Kidney (tissue), 14 donors: Measurements from ENCODE around the gene MIB2. TPM values are rescaled to one million over a fixed set of nuclear protein-coding genes. Genes with fewer than 3 reads are reported as not detected.

Experiments used
- DNase-seq, 5 donors: peaks; one replicate each; pipeline ENCODE4 v3.0.0-alpha.2; 2013 to 2020
- FAIRE-seq: peaks from 2 replicates; lab custom pipeline; 2012; peaks lifted over from hg19 to GRCh38; lab: Jason Lieb, UNC
- H3K27ac ChIP-seq, 2 donors: one replicate each; pipeline ENCODE4 v1.7.0; 2013; ENCODE audit warnings: low read depth in 2 of 2, low read length in 2 of 2, inconsistent platforms in 1 of 2
- H3K27me3 ChIP-seq: one replicate; pipeline ENCODE4 v1.7.1; 2013; ENCODE audit warnings: low read length, inconsistent platforms; ENCODE audit not compliant: control insufficient read depth, insufficient read depth
- H3K36me3 ChIP-seq, 3 donors: one replicate each; pipeline versions ENCODE4 v1.7.0 to v1.7.1; 2013; ENCODE audit warnings: low read length in 3 of 3, control low read depth in 1 of 3, inconsistent platforms in 1 of 3; ENCODE audit not compliant: insufficient read depth in 3 of 3, control insufficient read depth in 2 of 3
- H3K4me1 ChIP-seq, 3 donors: one replicate each; pipeline versions ENCODE4 v1.7.0 to v1.7.1; 2013; ENCODE audit warnings: low read length in 3 of 3, inconsistent platforms in 1 of 3, low read depth in 1 of 3; ENCODE audit not compliant: control insufficient read depth in 2 of 3, insufficient read depth in 2 of 3
- H3K4me3 ChIP-seq, 3 donors: one replicate each; pipeline versions ENCODE4 v1.7.0 to v1.8.1; 2013; ENCODE audit warnings: low read length in 3 of 3, control low read depth in 1 of 3, inconsistent platforms in 1 of 3
- H3K9ac ChIP-seq, 3 donors: one replicate each; pipeline versions ENCODE4 v1.7.0 to v1.7.1; 2013; ENCODE audit warnings: low read length in 3 of 3, control low read depth in 1 of 3, inconsistent platforms in 1 of 3
- H3K9me3 ChIP-seq, 3 donors: one replicate each; pipeline versions ENCODE4 v1.7.0 to v1.7.1; 2013; ENCODE audit warnings: low read length in 3 of 3, control low read depth in 1 of 3, inconsistent platforms in 1 of 3; ENCODE audit not compliant: control insufficient read depth in 2 of 3, insufficient read depth in 1 of 3
- intact Hi-C: fragments of 100-400 bp; cut with DNase I; formaldehyde crosslinking; loops from one replicate; pipeline ENCODE4 v1.11.1; 2022
- polyA plus RNA-seq: library from polyadenylated mRNA; stranded (reverse); fragments of 350-450 nt; fragmentation: Illumina TruSeq; extraction: RNeasy Lipid Tissue Mini Kit (QIAGEN cat#74804); gene quantifications from one replicate; pipeline ENCODE4 v1.2.3, GENCODE V29; 2014; ENCODE audit warnings: low read depth, low replicate concordance; ENCODE audit not compliant: insufficient read depth
- total RNA-seq: library from RNA; stranded (reverse); fragmentation: NEBNext Ultra II Directional; extraction: Animal tissue kit (Norgen Biotek cat#: 25700); gene quantifications from one replicate; pipeline ENCODE4 v1.2.1, GENCODE V29; 2021
- TF ChIP-seq, protein P1 (sequence below): IDR thresholded peaks from 3 replicates; pipeline ENCODE4 v1.5.1; 2012; ENCODE audit warnings: mild to moderate bottlenecking, moderate library complexity, borderline replicate concordance; ENCODE audit not compliant: insufficient read depth; ENCODE audit errors: extremely low read depth
- donor health status: control.
- donor health status: control.
- donor health status: control.
- donor health status: control.
- donor health status: control.
- donor health status: DM: yes; HTN: yes; CAD: no.
- donor health status: Normal renal cell carcinoma (clear cell type).

Gene MIB2
- total and polyA plus RNA-seq, 2 donors from 2014 or later = 35.6 to 61.6 TPM

DNA sequence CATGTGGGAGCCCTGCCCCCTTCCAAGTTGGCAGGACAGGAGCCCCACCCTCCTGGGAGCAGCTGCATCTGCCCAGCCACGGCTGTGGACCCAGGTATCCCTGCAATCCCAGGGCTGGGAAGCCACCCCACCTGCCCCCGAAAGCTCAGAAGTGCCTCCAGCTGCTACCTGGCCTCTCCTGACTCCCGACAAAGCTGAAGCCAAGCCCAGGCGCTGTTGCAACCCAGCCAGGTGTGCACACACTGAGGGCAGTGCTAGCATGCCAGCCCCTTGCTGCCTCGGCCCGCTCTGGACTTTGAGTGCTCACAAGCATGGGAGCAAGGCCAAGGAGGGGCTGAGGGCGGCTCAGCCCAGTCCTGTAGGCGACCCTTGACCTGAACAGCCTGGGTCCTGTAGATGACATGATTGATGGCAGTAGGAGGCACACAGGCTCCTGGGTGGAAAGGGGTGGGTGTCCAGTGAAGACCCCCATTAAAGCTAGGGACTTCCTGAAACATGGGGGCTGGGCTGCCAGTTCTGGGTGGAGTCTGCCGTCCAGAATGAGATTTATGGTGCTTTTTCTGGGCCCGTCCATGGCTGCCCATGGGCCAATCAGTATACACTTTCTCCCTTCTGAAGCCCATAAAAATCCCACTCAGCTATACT, 37.8 kb upstream of the MIB2 start:
- TF ChIP-seq, protein P1, sequence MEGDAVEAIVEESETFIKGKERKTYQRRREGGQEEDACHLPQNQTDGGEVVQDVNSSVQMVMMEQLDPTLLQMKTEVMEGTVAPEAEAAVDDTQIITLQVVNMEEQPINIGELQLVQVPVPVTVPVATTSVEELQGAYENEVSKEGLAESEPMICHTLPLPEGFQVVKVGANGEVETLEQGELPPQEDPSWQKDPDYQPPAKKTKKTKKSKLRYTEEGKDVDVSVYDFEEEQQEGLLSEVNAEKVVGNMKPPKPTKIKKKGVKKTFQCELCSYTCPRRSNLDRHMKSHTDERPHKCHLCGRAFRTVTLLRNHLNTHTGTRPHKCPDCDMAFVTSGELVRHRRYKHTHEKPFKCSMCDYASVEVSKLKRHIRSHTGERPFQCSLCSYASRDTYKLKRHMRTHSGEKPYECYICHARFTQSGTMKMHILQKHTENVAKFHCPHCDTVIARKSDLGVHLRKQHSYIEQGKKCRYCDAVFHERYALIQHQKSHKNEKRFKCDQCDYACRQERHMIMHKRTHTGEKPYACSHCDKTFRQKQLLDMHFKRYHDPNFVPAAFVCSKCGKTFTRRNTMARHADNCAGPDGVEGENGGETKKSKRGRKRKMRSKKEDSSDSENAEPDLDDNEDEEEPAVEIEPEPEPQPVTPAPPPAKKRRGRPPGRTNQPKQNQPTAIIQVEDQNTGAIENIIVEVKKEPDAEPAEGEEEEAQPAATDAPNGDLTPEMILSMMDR = no peak
- Histone ChIP-seq H3K9ac (no peak overlapping the region), H3K27me3 (peaks cover 2% of the 10 kb centered on the region), H3K27ac (no peak overlapping the region), H3K9me3 (no peaks in the 10 kb centered on the region), H3K4me3 (no peak overlapping the region), H3K36me3 (no peaks in the 10 kb centered on the region), H3K4me1 (peaks cover 0 to 7% (median 0%) of the 10 kb centered on the region in 3 donors)
- DNase-seq (no peak), FAIRE-seq (no peak)
- intact Hi-C loops = no loop called here

DNA sequence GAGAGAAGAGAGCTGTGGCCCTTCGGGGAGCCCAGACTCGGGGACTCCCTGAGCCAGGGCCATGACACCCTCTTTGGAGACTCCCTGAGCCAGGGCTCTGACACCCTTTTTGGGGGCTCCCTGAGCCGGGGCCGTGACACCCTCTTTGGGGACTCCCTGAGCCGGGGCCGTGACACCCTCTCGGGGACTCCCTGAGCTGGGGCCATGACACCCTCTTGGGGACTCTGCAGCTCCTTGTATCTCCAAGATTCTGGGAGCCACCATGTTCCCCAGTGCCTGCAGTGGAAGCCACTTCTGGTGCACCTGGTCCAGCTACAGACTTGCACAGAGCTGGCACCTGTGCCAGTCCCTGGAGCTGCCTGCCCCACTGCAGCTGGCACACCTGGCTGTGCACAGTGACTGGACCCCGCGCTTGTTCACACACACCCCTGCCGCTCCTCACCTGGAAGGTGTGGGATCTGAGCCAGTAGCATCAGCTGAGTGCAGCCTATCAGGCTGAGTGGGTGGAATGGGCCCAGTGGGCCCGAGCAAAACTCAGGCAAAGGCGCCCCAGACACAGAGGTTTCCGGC, 36.8 kb upstream of the MIB2 start:
- FAIRE-seq (no peak), DNase-seq (no peak)
- Histone ChIP-seq H3K4me3 (no peak overlapping the region), H3K4me1 (peaks cover 0 to 7% (median 0%) of the 10 kb centered on the region in 3 donors), H3K9me3 (no peaks in the 10 kb centered on the region), H3K9ac (no peak overlapping the region), H3K36me3 (no peaks in the 10 kb centered on the region), H3K27ac (no peak overlapping the region), H3K27me3 (peaks cover 2% of the 10 kb centered on the region)
- TF ChIP-seq, protein P1 = no peak
- intact Hi-C loops = no loop called here

DNA sequence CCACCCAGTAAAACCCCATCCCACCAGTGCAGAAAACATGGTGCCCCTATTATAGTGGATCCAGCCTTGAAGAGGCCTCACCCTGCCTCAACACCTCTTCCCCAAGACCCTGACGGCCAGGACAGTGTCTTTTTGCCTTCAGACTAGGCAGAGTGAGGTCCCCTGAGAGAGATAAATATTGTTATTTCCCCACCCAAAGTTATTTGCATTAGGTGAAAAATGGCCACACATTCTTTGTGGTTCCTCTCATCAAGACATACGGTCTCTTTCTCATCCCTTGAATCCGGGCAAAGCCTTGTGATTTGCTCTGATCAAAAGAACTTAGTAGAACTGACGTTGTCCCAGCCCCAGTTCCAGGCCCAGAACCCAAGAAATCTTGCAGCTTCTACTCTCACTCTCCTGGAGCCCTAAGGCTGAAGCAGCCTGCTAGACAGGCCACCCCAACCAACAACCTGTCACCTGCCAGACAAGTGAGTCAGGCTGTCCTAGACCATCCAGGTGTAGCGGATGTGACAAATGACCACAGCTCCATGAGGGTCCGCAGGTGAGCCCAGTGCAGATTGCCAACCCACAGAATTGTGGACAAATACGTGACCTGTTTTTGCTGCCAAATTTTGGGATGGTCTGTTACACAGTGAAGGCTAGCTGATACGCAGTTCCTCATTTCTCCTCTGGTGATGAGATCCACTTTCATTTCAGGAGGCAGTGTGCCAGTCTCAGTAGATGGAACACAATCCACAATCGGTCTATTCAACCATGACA, 32.5 kb upstream of the MIB2 start:
- Histone ChIP-seq H3K36me3 (no peaks in the 10 kb centered on the region), H3K4me3 (no peak overlapping the region), H3K27me3 (peaks cover 2% of the 10 kb centered on the region), H3K9ac (no peak overlapping the region), H3K4me1 (no peaks in the 10 kb centered on the region), H3K9me3 (no peaks in the 10 kb centered on the region), H3K27ac (no peak overlapping the region)
- intact Hi-C loops = no loop called here
- TF ChIP-seq, protein P1 = no peak
- DNase-seq (no peak), FAIRE-seq (no peak)
